IPS-18a (cell line): Measurements from ENCODE around the gene STK17B.
"Not testable (repeated sequence)": the region's sequence is repeated elsewhere in the genome, so short reads cannot be mapped to it uniquely, and the experiment has no call there.

Source experiments
- H3K27ac ChIP-seq: one replicate; pipeline ENCODE4 v1.5.1; 2013; ENCODE audit warnings: low read length
- H3K27me3 ChIP-seq: one replicate; pipeline ENCODE4 v1.6.1; 2013; ENCODE audit warnings: mild to moderate bottlenecking, low read length; ENCODE audit not compliant: control insufficient read depth, insufficient read depth
- H3K36me3 ChIP-seq: one replicate; pipeline ENCODE4 v1.6.1; 2013; ENCODE audit warnings: low read depth, low read length; ENCODE audit not compliant: control insufficient read depth
- H3K4me1 ChIP-seq: one replicate; pipeline ENCODE4 v1.6.1; 2013; ENCODE audit warnings: low read depth, low read length; ENCODE audit not compliant: control insufficient read depth
- H3K4me3 ChIP-seq: one replicate; pipeline ENCODE4 v1.5.1; 2013; ENCODE audit warnings: low read length
- H3K9ac ChIP-seq: one replicate; pipeline ENCODE4 v1.6.1; 2013; ENCODE audit warnings: mild to moderate bottlenecking, low read length, moderate library complexity
- H3K9me3 ChIP-seq: one replicate; pipeline ENCODE4 v1.6.1; 2013; ENCODE audit warnings: low read depth, low read length; ENCODE audit not compliant: control insufficient read depth

STK17B gene

GRCh38 chr2:196205011-196205766 is 33.8 kb upstream of the STK17B start:
- Histone ChIP-seq H3K27ac (no peak overlapping the region), H3K36me3 (no peaks in the 10 kb centered on the region), H3K27me3 (no peaks in the 10 kb centered on the region), H3K9ac (no peak overlapping the region), H3K4me3 (no peak overlapping the region), H3K9me3 (no peaks in the 10 kb centered on the region), H3K4me1 (peaks cover 5% of the 10 kb centered on the region)

DNA sequence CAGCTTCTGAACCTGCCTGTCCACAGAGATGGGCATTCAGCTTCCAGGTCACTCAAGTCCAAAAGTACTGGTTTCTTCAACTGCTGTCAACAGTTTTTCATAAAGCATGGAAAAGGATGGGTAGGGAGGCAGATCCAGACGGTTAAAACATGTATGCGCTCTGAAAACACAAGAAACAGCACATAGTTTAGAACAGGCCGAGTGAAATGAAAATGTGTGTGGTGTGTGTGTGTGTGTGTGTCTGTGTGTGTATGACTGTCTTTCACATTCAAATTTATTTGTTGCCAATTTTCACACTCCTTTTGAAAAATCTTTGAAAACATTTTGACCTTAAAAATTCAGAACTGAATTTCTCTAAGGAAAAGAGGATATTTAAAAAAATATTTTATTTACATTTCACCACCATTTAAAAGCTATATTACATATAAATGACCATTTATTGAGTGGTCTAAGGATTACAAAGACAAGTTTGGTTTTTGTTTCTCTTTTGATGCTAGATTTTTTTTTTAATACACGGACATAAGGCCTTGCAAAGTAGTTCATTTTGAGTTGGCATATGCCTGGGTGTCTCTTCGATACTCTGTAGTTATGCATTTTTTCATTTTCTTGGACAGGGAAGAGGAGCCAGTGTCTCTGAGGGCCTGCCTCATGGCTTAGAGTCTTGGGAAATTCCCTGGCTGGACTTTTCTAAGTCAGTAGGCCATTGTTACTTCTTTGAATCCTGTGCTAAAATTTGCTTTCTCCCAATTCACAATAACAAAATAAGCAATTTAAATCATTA is 30.0 kb upstream of the STK17B start:
- no peaks in the 10 kb centered on the region for H3K27me3 ChIP-seq
- H3K9me3 ChIP-seq, result no peaks in the 10 kb centered on the region
- H3K36me3 ChIP-seq, result no peaks in the 10 kb centered on the region
- no peak overlapping the region for H3K9ac ChIP-seq
- H3K27ac ChIP-seq, result no peak overlapping the region
- H3K4me1 ChIP-seq, result no peaks in the 10 kb centered on the region
- H3K4me3 ChIP-seq, result no peak overlapping the region

- Histone ChIP-seq H3K27me3 (no peaks in the 10 kb centered on the region), H3K4me1 (no peaks in the 10 kb centered on the region), H3K9ac (no peak overlapping the region), H3K9me3 (no peaks in the 10 kb centered on the region), H3K36me3 (no peaks in the 10 kb centered on the region), H3K4me3 (no peak overlapping the region), H3K27ac (no peak overlapping the region)
These were observed 29.2 kb upstream of the STK17B start for GRCh38 chr2:196200557-196200956.

- Histone ChIP-seq H3K9ac (no peak overlapping the region), H3K4me1 (no peaks in the 10 kb centered on the region), H3K9me3 (no peaks in the 10 kb centered on the region), H3K27me3 (no peaks in the 10 kb centered on the region), H3K36me3 (no peaks in the 10 kb centered on the region), H3K4me3 (no peak overlapping the region), H3K27ac (no peak overlapping the region)
These were observed 24.4 kb upstream of the STK17B start for GRCh38 chr2:196195758-196196157.

DNA sequence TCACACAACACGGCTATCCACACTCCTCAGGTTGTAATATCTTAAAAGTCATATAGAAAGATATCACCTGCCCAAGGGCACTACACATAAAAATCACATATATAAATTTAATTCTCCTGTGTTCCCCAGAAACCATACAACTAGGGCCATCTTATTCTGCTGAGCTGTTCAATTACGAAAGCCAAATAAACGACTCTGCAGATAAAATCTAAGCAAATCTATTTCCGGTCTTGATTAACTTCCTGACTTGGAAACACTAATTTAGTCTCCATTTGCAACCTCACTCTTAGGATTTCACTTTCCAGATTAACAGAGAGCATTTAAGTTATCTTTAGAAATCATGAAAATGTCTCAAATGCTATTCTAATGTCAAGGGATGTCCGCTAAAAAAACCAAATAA is 23.9 kb upstream of the STK17B start:
- Histone ChIP-seq H3K9ac (no peak overlapping the region), H3K9me3 (no peaks in the 10 kb centered on the region), H3K36me3 (no peaks in the 10 kb centered on the region), H3K4me1 (no peaks in the 10 kb centered on the region), H3K27ac (no peak overlapping the region), H3K27me3 (no peaks in the 10 kb centered on the region), H3K4me3 (no peak overlapping the region)

DNA sequence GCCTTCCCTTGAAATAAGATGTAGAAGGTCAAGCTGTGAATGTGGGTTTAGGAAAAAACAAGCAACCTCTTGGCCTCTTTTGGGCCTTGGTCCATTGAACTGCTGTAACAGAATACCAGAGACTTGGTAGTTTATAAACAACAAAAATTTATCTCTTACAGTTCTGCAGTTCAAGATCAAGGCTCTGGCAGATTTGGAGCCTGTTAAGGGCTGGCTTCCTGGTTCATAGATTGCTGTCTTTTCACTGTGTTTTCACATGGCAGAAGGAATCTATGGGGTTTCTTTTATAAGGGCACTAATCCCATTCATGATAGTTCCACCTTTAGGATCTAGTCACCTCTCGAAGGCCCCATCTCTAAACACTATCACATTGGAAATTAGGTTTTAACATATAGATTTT is 20.2 kb upstream of the STK17B start:
- Histone ChIP-seq H3K36me3 (no peaks in the 10 kb centered on the region), H3K27me3 (no peaks in the 10 kb centered on the region), H3K9me3 (no peaks in the 10 kb centered on the region), H3K27ac (no peak overlapping the region), H3K9ac (no peak overlapping the region), H3K4me1 (no peaks in the 10 kb centered on the region), H3K4me3 (no peak overlapping the region)

DNA sequence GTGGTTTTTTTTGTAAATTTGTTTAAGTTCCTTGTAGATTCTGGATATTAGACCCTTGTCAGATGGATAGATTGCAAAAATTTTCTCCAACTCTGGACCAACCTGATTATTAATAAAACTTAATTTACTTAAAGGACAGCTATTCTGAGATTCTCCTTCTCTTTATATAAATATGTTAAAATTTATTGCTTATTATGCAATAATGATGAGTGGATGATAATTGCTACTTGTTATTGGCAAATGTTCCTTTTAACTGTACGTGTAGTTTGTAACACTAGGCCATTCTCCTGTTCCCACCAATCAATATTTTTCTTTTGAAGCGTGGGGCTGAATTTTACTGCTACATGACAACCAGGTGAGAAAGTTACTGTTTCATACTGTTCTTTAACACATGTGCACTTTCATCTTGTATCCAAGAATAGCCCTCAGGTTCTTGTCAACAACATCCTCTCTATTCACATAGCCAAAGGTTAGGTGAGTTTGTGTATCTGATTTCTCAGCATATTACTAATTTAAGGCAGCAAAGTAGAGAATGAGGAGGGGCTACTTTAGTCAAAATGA is 16.6 kb upstream of the STK17B start:
- H3K27ac ChIP-seq, result no peak overlapping the region
- no peaks in the 10 kb centered on the region for H3K4me1 ChIP-seq
- no peaks in the 10 kb centered on the region for H3K9me3 ChIP-seq

DNA sequence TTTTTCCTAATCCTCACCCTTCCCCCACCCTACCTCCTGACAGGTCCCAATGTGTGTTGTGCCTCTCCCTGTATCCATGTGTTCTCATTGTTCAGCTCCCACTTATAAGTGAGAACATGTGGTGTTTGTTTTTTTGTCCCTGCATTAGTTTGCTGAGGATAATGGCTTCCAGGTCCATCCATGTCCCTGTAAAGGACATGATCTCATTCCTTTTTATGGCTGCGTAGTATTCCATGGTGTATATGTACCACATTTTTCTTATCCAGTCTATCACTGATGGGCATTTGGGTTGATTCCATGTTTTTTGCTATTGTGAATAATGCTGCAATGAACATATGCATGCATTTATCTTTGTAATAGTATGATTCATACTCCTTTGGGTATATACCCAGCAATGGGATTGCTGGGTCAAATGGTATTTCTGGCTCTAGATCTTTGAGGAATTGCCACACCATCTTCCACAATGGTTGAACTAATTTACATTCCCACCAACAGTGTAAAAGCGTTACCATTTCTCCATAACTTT is 15.9 kb upstream of the STK17B start:
- not testable (repeated sequence) for H3K9me3 ChIP-seq, H3K27ac ChIP-seq, H3K9ac ChIP-seq, H3K27me3 ChIP-seq, H3K36me3 ChIP-seq, H3K4me1 ChIP-seq, H3K4me3 ChIP-seq

More for the DNA sequence above, 16.6 kb upstream of the STK17B start:
- H3K27me3 ChIP-seq, result no peaks in the 10 kb centered on the region
- H3K36me3 ChIP-seq, result no peaks in the 10 kb centered on the region
- H3K4me3 ChIP-seq, result no peak overlapping the region
- H3K9ac ChIP-seq, result no peak overlapping the region

GRCh38 chr2:196186266-196186980 is 15.0 kb upstream of the STK17B start:
- Histone ChIP-seq H3K9me3 (no peaks in the 10 kb centered on the region), H3K4me1 (no peaks in the 10 kb centered on the region), H3K27me3 (no peaks in the 10 kb centered on the region), H3K9ac (no peak overlapping the region), H3K36me3 (no peaks in the 10 kb centered on the region), H3K4me3 (no peak overlapping the region), H3K27ac (no peak overlapping the region)

- H3K4me1 ChIP-seq, result no peaks in the 10 kb centered on the region
- H3K27me3 ChIP-seq, result no peaks in the 10 kb centered on the region
- no peak overlapping the region for H3K9ac ChIP-seq
- no peaks in the 10 kb centered on the region for H3K9me3 ChIP-seq
- H3K4me3 ChIP-seq, result no peak overlapping the region
- no peaks in the 10 kb centered on the region for H3K36me3 ChIP-seq
- H3K27ac ChIP-seq, result no peak overlapping the region
These were observed 13.5 kb upstream of the STK17B start for GRCh38 chr2:196184921-196185320.

DNA sequence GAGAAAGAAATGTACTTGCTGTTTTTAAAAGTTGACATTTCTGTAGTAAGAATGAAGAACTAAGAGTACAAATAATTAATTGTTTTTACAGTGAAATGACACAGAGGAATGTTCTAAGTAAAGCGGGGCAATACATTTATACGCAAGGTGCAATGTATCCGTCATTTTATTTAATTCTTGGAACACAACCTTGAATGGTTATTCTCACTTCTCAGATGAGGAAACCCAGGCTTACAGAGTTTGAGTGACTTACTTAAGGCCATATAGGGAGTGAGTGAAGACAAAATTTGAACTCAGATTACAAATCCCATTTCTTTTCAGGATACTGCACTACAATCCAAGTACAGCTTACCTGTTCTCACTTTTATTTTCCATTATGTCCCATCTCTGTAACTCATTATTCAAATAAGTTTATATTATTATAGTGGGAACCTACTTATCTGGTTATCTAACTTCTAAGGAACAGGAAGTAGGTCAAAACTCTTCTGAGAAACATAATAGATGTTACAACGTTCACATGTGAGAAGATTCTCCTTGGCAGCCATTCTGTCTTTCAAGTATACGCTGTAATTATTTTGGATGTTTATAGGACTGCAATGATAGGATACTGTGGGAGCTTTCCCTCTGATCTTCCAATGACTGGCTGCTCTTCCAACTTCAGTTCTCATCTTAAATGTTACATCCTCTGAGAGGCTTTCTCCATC is 12.3 kb upstream of the STK17B start:
- no peak overlapping the region for H3K9ac ChIP-seq
- H3K4me1 ChIP-seq, result no peaks in the 10 kb centered on the region
- H3K27ac ChIP-seq, result no peak overlapping the region
- no peaks in the 10 kb centered on the region for H3K9me3 ChIP-seq
- no peaks in the 10 kb centered on the region for H3K36me3 ChIP-seq
- no peaks in the 10 kb centered on the region for H3K27me3 ChIP-seq
- H3K4me3 ChIP-seq, result no peak overlapping the region
